Measurements from ENCODE around the gene MXI1. TPM values are rescaled to one million over a fixed set of nuclear protein-coding genes. Genes with fewer than 3 reads are reported as not detected.

MXI1 gene
- total RNA-seq, 1 donor from 2014 or later, result 23.5 TPM

GRCh38 chr10:110317866-110318850 is 110.8 kb downstream of the MXI1 start:
- H4K20me1 ChIP-seq (ENCODE audit: low read depth), result no peaks in the 10 kb centered on the region
- H3K4me3 ChIP-seq, result no peak overlapping the region
- no peak overlapping the region for H3K9ac ChIP-seq
- TF ChIP-seq CTCF (IDR thresholded peaks at IDR 0.05), result no peak
- TF ChIP-seq EZH2phosphoT487 (IDR thresholded peaks at IDR 0.05), result no peak
- TF ChIP-seq EZH2 (IDR thresholded peaks at IDR 0.05), result no peak
- no peaks in the 10 kb centered on the region for H3K9me3 ChIP-seq (ENCODE audit: low read depth)
- no peak overlapping the region for H2AFZ ChIP-seq (replicated peaks)
- no peaks in the 10 kb centered on the region for H3K27me3 ChIP-seq
- H3K4me2 ChIP-seq, result no peak overlapping the region
- H3K27ac Mint-ChIP-seq, result no peak overlapping the region
- no peak overlapping the region for H3K27ac ChIP-seq
- no peak overlapping the region for H3K4me3 Mint-ChIP-seq
- no peaks in the 10 kb centered on the region for H3K4me1 ChIP-seq
- H3K79me2 ChIP-seq (ENCODE audit: low read depth), result no peaks in the 10 kb centered on the region
- peaks cover 5% of the 10 kb centered on the region for H3K27me3 Mint-ChIP-seq (ENCODE audit: insufficient read depth, low read depth)
- no peak for DNase-seq (ENCODE audit: low spot score)
- no peaks in the 10 kb centered on the region for H3K36me3 Mint-ChIP-seq
- H3K36me3 ChIP-seq, result no peaks in the 10 kb centered on the region
- H3K4me1 Mint-ChIP-seq, result no peaks in the 10 kb centered on the region
- no peaks in the 10 kb centered on the region for H3F3A ChIP-seq (ENCODE audit: low read depth)
- H3K9me3 Mint-ChIP-seq, result peaks cover 14% of the 10 kb centered on the region

GRCh38 chr10:110321869-110322620 is 114.6 kb downstream of the MXI1 start:
- Mint-ChIP-seq H3K9me3 (peaks cover 14% of the 10 kb centered on the region), H3K4me3 (no peak overlapping the region), H3K27ac (no peak overlapping the region), H3K4me1 (no peaks in the 10 kb centered on the region), H3K36me3 (no peaks in the 10 kb centered on the region), H3K27me3 (ENCODE audit: insufficient read depth, low read depth) (peaks cover 5% of the 10 kb centered on the region)
- Histone ChIP-seq H3K4me1 (no peaks in the 10 kb centered on the region), H3K9me3 (ENCODE audit: low read depth) (no peaks in the 10 kb centered on the region), H3K36me3 (no peaks in the 10 kb centered on the region), H4K20me1 (ENCODE audit: low read depth) (no peaks in the 10 kb centered on the region), H3K4me2 (no peak overlapping the region), H2AFZ (replicated peaks) (no peak overlapping the region), H3K9ac (no peak overlapping the region), H3K79me2 (ENCODE audit: low read depth) (no peaks in the 10 kb centered on the region), H3F3A (ENCODE audit: low read depth) (no peaks in the 10 kb centered on the region), H3K4me3 (no peak overlapping the region), H3K27ac (no peak overlapping the region), H3K27me3 (no peaks in the 10 kb centered on the region)
- TF ChIP-seq CTCF (IDR thresholded peaks at IDR 0.05) (no peak), EZH2phosphoT487 (IDR thresholded peaks at IDR 0.05) (no peak), EZH2 (IDR thresholded peaks at IDR 0.05) (no peak)
- DNase-seq (ENCODE audit: low spot score), result no peak

GRCh38 chr10:110323503-110323902 is 116.1 kb downstream of the MXI1 start:
- Mint-ChIP-seq H3K4me3 (no peak overlapping the region), H3K27ac (no peak overlapping the region), H3K36me3 (no peaks in the 10 kb centered on the region), H3K9me3 (peaks cover 16% of the 10 kb centered on the region), H3K27me3 (ENCODE audit: insufficient read depth, low read depth) (peaks cover 2% of the 10 kb centered on the region), H3K4me1 (no peaks in the 10 kb centered on the region)
- Histone ChIP-seq H3K27ac (no peak overlapping the region), H3K9me3 (ENCODE audit: low read depth) (no peaks in the 10 kb centered on the region), H3K36me3 (no peaks in the 10 kb centered on the region), H3K4me2 (no peak overlapping the region), H2AFZ (replicated peaks) (no peak overlapping the region), H4K20me1 (ENCODE audit: low read depth) (no peaks in the 10 kb centered on the region), H3F3A (ENCODE audit: low read depth) (no peaks in the 10 kb centered on the region), H3K4me1 (no peaks in the 10 kb centered on the region), H3K9ac (no peak overlapping the region), H3K27me3 (no peaks in the 10 kb centered on the region), H3K79me2 (ENCODE audit: low read depth) (no peaks in the 10 kb centered on the region), H3K4me3 (no peak overlapping the region)
- TF ChIP-seq EZH2 (IDR thresholded peaks at IDR 0.05) (no peak), CTCF (IDR thresholded peaks at IDR 0.05) (no peak), EZH2phosphoT487 (IDR thresholded peaks at IDR 0.05) (no peak)
- no peak for DNase-seq (ENCODE audit: low spot score)
